SK-N-SH (cell line): ENCODE data around the gene SMC2. TPM values are rescaled to one million over a fixed set of nuclear protein-coding genes. Genes with fewer than 3 reads are reported as not detected.

Source experiments
- CTCF ChIA-PET: fragments of 300-600, 350-600 bp; formaldehyde crosslinking; extraction: SDS; loops from one replicate; lab custom pipeline; 2021; lab: Yijun Ruan, JAX
- POLR2A ChIA-PET: fragments of 350-600 bp; sonication (Branson Sonifier 250); formaldehyde crosslinking; extraction: SDS; loops from one replicate; lab custom pipeline; 2020; ENCODE audit warnings: antibody characterized with exemption, inconsistent platforms; lab: Yijun Ruan, JAX
- DNase-seq: peaks from one replicate; pipeline ENCODE4 v3.0.0; 2012
- H2AFZ ChIP-seq: fragments of 200-600 bp; sonication (generic); 2 replicates; pipeline ENCODE4 v1.8.1; 2016; ENCODE audit warnings: antibody characterized with exemption, mild to moderate bottlenecking, low read depth
- H3F3A ChIP-seq: fragments of 200-600 bp; sonication (generic); replicated peaks from 2 replicates; pipeline ENCODE3; 2016; ENCODE audit warnings: antibody characterized with exemption, mild to moderate bottlenecking; ENCODE audit not compliant: insufficient read depth
- H3K27ac ChIP-seq, 2 experiments: fragments of 200-500 bp in 1 of 2; fragments of 200-600 bp in 1 of 2; sonication (Bioruptor generic) in 1 of 2; sonication (generic), shearing (Covaris generic) in 1 of 2; 2 replicates each; pipeline versions ENCODE4 v1.5.1 to v1.6.1; 2014 to 2016; ENCODE audit warnings: low read depth in 2 of 2, inconsistent platforms in 1 of 2, low read length in 1 of 2, mild to moderate bottlenecking in 1 of 2, mixed read lengths in 1 of 2
- H3K27me3 ChIP-seq: fragments of 200-600 bp; sonication (generic), shearing (Covaris generic); 2 replicates; pipeline ENCODE4 v1.6.1; 2016; ENCODE audit warnings: mixed run types; ENCODE audit not compliant: insufficient read depth
- H3K36me3 ChIP-seq, 2 experiments: fragments of 200-500 bp in 1 of 2; fragments of 200-600 bp in 1 of 2; sonication (Bioruptor generic) in 1 of 2; sonication (generic) in 1 of 2; replicated peaks in 1 of 2; 2 replicates each; pipeline versions ENCODE3 to v1.5.1; 2014 to 2016; ENCODE audit warnings: low read length in 1 of 2, mild to moderate bottlenecking in 1 of 2; ENCODE audit not compliant: insufficient read depth in 2 of 2, control insufficient read depth in 1 of 2
- H3K4me1 ChIP-seq, 2 experiments: fragments of 200-500 bp in 1 of 2; fragments of 200-600 bp in 1 of 2; sonication (Bioruptor generic) in 1 of 2; sonication (generic), shearing (Covaris generic) in 1 of 2; 2 replicates each; pipeline versions ENCODE4 v1.5.1 to v1.6.1; 2014 to 2016; ENCODE audit warnings: low read depth in 1 of 2, low read length in 1 of 2, mixed run types in 1 of 2; ENCODE audit not compliant: insufficient read depth in 2 of 2, control insufficient read depth in 1 of 2
- H3K4me2 ChIP-seq: fragments of 200-600 bp; sonication (generic), shearing (Covaris generic); 2 replicates; pipeline ENCODE4 v1.6.1; 2017; ENCODE audit warnings: mixed run types
- H3K4me3 ChIP-seq, 2 experiments: fragments of 200-500 bp in 1 of 2; fragments of 200-600 bp in 1 of 2; sonication (Bioruptor generic) in 1 of 2; sonication (generic), shearing (Covaris generic) in 1 of 2; 2 replicates each; pipeline versions ENCODE4 v1.5.1 to v1.8.1; 2014 to 2016; ENCODE audit warnings: low read depth in 2 of 2, inconsistent platforms in 1 of 2, low read length in 1 of 2, mild to moderate bottlenecking in 1 of 2, mixed read lengths in 1 of 2, moderate library complexity in 1 of 2
- H3K79me2 ChIP-seq: fragments of 200-600 bp; sonication (generic); 2 replicates; pipeline ENCODE4 v1.8.1; 2017; ENCODE audit warnings: mild to moderate bottlenecking; ENCODE audit not compliant: insufficient read depth
- H3K9ac ChIP-seq: fragments of 200-600 bp; sonication (generic); 2 replicates; pipeline ENCODE4 v1.6.1; 2017; ENCODE audit warnings: mixed run types
- H3K9me2 ChIP-seq: fragments of 200-600 bp; sonication (generic); 2 replicates; pipeline ENCODE4 v1.6.1; 2017; ENCODE audit warnings: mixed run types
- H3K9me3 ChIP-seq: fragments of 200-600 bp; sonication (generic); 2 replicates; pipeline ENCODE4 v1.6.1; 2017; ENCODE audit warnings: mixed run types, mild to moderate bottlenecking, moderate library complexity
- H4K20me1 ChIP-seq: fragments of 200-600 bp; sonication (generic); 2 replicates; pipeline ENCODE4 v1.6.1; 2017; ENCODE audit warnings: mild to moderate bottlenecking, mixed run types; ENCODE audit not compliant: insufficient read depth
- CTCF ChIP-seq: fragments of 200-600 bp; sonication (generic); IDR thresholded peaks from 2 replicates; pipeline ENCODE4 v1.6.1; 2017; ENCODE audit warnings: antibody characterized with exemption, mild to moderate bottlenecking, moderate library complexity
- EZH2phosphoT487 ChIP-seq: fragments of 200-600 bp; sonication (generic); IDR thresholded peaks from 2 replicates; pipeline ENCODE4 v1.6.1; 2017; ENCODE audit warnings: low read depth, mixed run types, mild to moderate bottlenecking, antibody characterized with exemption, moderate library complexity, borderline replicate concordance
- FOXJ3 ChIP-seq: sonication (generic); formaldehyde crosslinking; IDR thresholded peaks from 2 replicates; pipeline ENCODE4 v1.5.1; 2020; ENCODE audit warnings: mild to moderate bottlenecking, missing genetic modification reagents
- GABPA ChIP-seq: IDR thresholded peaks from 2 replicates; pipeline ENCODE4 v1.4.0; 2012; ENCODE audit warnings: low read depth, mild to moderate bottlenecking
- GATA2 ChIP-seq: sonication (generic); formaldehyde crosslinking; IDR thresholded peaks from 2 replicates; pipeline ENCODE4 v1.5.0; 2020; ENCODE audit warnings: mild to moderate bottlenecking, missing genetic modification reagents
- IRF3 ChIP-seq: fragments of 150-350 bp; IDR thresholded peaks from 2 replicates; pipeline ENCODE4 v1.6.1; 2016; ENCODE audit warnings: mild to moderate bottlenecking, low read depth, low read length
- MEF2A ChIP-seq: IDR thresholded peaks from 2 replicates; pipeline ENCODE4 v1.4.0; 2012; ENCODE audit warnings: low read depth, borderline replicate concordance
- RCOR1 ChIP-seq: fragments of 150-350 bp; IDR thresholded peaks from 2 replicates; pipeline ENCODE4 v1.6.1; 2017; ENCODE audit warnings: antibody characterized with exemption, low read length
- RFX5 ChIP-seq: IDR thresholded peaks from 2 replicates; pipeline ENCODE4 v1.6.1; 2012; ENCODE audit warnings: mild to moderate bottlenecking, improper control_type of control experiment, low read length
- RXRA ChIP-seq: IDR thresholded peaks from 2 replicates; pipeline ENCODE4 v1.4.0; 2012; ENCODE audit warnings: low read depth, mild to moderate bottlenecking, borderline replicate concordance
- TCF12 ChIP-seq: IDR thresholded peaks from 2 replicates; pipeline ENCODE4 v1.4.0; 2012
- TEAD4 ChIP-seq: IDR thresholded peaks from 2 replicates; pipeline ENCODE4 v1.4.0; 2012; ENCODE audit warnings: mild to moderate bottlenecking, borderline replicate concordance; ENCODE audit not compliant: insufficient read depth
- USF2 ChIP-seq: fragments of 150-350 bp; IDR thresholded peaks from 2 replicates; pipeline ENCODE4 v1.6.1; 2017; ENCODE audit warnings: antibody characterized with exemption, low read length, low read depth, borderline replicate concordance
- YY1 ChIP-seq: IDR thresholded peaks from 2 replicates; pipeline ENCODE4 v1.4.0; 2012; ENCODE audit warnings: low read depth, mild to moderate bottlenecking
- ZBTB33 ChIP-seq: IDR thresholded peaks from 2 replicates; pipeline ENCODE4 v1.4.0; 2012; ENCODE audit warnings: low read depth, borderline replicate concordance
- WGBS: methylation state at CpG from one replicate; pipeline ENCODE4 v1.1.6; 2017; ENCODE audit warnings: low lambda C conversion rate; 5-methylcytosine and 5-hydroxymethylcytosine counted together
- polyA plus RNA-seq, 3 experiments: library from polyadenylated mRNA; depleted of rRNA; stranded (reverse); fragments of >200 nt; gene quantifications; 2 replicates each; pipeline ENCODE4 v1.2.3, GENCODE V29; 2012

The SMC2 gene
- polyA plus RNA-seq, 1 of the 3 experiments (the other 2 are of a cell fraction) = 3.7 TPM

- no peak for DNase-seq
Measured at GRCh38 chr9:104142799-104143549, 48.9 kb downstream of the SMC2 start.

GRCh38 chr9:104143550-104143910, 49.4 kb downstream of the SMC2 start:
- H3F3A ChIP-seq = no peaks in the 10 kb centered on the region
- H3K79me2 ChIP-seq = no peaks in the 10 kb centered on the region
- DNase-seq = no peak
- no peak overlapping the region for H3K4me3 ChIP-seq
- TF ChIP-seq RXRA (no peak), RCOR1 (no peak), TEAD4 (no peak), GABPA (no peak), ZBTB33 (no peak), MEF2A (no peak), GATA2 (no peak), USF2 (no peak), TCF12 (no peak), YY1 (no peak), EZH2phosphoT487 (no peak), FOXJ3 (CRISPR knock-in tag) (no peak), CTCF (no peak)
- CTCF ChIA-PET = no interaction called here
- H3K4me1 ChIP-seq = no peaks in the 10 kb centered on the region
- H3K27ac ChIP-seq = no peak overlapping the region
- H2AFZ ChIP-seq = no peak overlapping the region
- peaks cover 22 to 24% of the 10 kb centered on the region in 2 experiments for H3K36me3 ChIP-seq
- WGBS = 89% methylated on average over 3 of the region's 3 CpGs
- H3K4me2 ChIP-seq = no peak overlapping the region
- H3K27me3 ChIP-seq = no peaks in the 10 kb centered on the region
- no peaks in the 10 kb centered on the region for H3K9me3 ChIP-seq
- H3K9me2 ChIP-seq = no peaks in the 10 kb centered on the region
- H4K20me1 ChIP-seq = no peaks in the 10 kb centered on the region
- H3K9ac ChIP-seq = no peak overlapping the region
- POLR2A ChIA-PET = no interaction called here

More at GRCh38 chr9:104142799-104143549, 48.9 kb downstream of the SMC2 start:
- H3K4me2 ChIP-seq = no peak overlapping the region
- POLR2A ChIA-PET = no interaction called here
- CTCF ChIA-PET = no interaction called here
- H3K36me3 ChIP-seq = peaks cover 26% of the 10 kb centered on the region in 2 experiments
- WGBS = 88% methylated on average over 2 of the region's 3 CpGs
- no peaks in the 10 kb centered on the region for H4K20me1 ChIP-seq
- no peaks in the 10 kb centered on the region for H3K27me3 ChIP-seq
- H3K9me3 ChIP-seq = no peaks in the 10 kb centered on the region
- H3K9ac ChIP-seq = no peak overlapping the region
- no peak overlapping the region for H3K27ac ChIP-seq
- no peaks in the 10 kb centered on the region for H3K4me1 ChIP-seq
- H2AFZ ChIP-seq = no peak overlapping the region
- no peaks in the 10 kb centered on the region for H3K9me2 ChIP-seq
- H3K4me3 ChIP-seq = no peak overlapping the region
- no peak for TF ChIP-seq RFX5
- no peak for TF ChIP-seq IRF3
- no peaks in the 10 kb centered on the region for H3K79me2 ChIP-seq
- H3F3A ChIP-seq = no peaks in the 10 kb centered on the region
